ENCODE data around the gene RUFY4. TPM values are rescaled to one million over a fixed set of nuclear protein-coding genes. Genes with fewer than 3 reads are reported as not detected.

The RUFY4 gene
- total RNA-seq, 1 donor from 2014 or later = not detected

DNA sequence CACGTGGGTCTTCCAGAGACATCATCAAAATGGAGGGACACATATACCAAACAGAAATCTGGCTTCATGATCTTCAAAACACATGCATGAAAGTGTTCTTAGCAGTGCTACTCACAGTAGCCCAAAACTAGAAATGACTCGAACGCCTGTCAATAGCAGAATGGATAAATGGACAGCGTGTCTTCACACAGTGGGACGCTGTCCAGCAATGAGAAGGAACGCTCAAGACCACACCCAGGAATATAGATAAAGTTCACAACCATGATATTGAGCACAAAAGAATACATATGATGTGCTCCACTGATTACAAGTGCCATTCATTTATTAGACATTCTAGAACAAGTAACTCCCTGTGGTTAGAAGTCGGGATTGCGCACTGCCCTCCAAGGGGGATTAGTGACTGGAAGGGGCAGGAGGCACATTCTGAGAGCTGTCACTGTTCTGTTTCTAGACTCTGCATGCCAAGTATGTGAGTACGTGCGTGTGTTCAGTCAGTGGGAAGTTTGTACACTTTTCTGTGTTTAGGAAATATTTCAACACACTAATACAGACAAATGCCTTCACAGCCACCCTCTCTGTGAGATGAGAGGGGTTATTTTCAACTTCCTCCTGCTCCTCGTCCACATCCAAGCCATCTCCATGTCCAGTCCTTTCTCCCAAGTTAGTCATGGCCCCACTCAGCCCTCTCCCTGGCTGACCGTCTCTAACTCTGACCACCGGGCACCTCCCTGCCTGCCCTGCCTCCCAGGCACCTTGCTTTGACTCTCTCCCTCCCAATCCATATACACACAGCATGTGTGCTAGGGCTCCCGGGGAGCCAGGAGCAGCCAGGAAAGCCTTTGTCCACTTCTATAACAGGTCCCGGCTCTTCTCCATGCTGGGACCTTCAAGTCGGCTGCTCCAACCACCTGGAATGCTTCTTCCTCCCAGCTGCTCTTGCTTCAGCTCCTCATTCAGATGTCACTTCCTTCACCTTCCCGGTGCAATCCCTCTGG, 39.4 kb upstream of the RUFY4 start:
- Mint-ChIP-seq H3K27ac (no peak overlapping the region), H3K9me3 (no peaks in the 10 kb centered on the region), H3K36me3 (no peaks in the 10 kb centered on the region), H3K27me3 (peaks cover 43% of the 10 kb centered on the region), H3K4me3 (no peak overlapping the region), H3K4me1 (ENCODE audit: unreplicated experiment) (peaks cover 9% of the 10 kb centered on the region)
- peak; percentile 62 for DNase-seq (ENCODE audit: extremely low spot score, unreplicated experiment)
- TF ChIP-seq, protein P1, sequence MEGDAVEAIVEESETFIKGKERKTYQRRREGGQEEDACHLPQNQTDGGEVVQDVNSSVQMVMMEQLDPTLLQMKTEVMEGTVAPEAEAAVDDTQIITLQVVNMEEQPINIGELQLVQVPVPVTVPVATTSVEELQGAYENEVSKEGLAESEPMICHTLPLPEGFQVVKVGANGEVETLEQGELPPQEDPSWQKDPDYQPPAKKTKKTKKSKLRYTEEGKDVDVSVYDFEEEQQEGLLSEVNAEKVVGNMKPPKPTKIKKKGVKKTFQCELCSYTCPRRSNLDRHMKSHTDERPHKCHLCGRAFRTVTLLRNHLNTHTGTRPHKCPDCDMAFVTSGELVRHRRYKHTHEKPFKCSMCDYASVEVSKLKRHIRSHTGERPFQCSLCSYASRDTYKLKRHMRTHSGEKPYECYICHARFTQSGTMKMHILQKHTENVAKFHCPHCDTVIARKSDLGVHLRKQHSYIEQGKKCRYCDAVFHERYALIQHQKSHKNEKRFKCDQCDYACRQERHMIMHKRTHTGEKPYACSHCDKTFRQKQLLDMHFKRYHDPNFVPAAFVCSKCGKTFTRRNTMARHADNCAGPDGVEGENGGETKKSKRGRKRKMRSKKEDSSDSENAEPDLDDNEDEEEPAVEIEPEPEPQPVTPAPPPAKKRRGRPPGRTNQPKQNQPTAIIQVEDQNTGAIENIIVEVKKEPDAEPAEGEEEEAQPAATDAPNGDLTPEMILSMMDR (conservative IDR thresholded peaks at IDR 0.05) = no peak

DNA sequence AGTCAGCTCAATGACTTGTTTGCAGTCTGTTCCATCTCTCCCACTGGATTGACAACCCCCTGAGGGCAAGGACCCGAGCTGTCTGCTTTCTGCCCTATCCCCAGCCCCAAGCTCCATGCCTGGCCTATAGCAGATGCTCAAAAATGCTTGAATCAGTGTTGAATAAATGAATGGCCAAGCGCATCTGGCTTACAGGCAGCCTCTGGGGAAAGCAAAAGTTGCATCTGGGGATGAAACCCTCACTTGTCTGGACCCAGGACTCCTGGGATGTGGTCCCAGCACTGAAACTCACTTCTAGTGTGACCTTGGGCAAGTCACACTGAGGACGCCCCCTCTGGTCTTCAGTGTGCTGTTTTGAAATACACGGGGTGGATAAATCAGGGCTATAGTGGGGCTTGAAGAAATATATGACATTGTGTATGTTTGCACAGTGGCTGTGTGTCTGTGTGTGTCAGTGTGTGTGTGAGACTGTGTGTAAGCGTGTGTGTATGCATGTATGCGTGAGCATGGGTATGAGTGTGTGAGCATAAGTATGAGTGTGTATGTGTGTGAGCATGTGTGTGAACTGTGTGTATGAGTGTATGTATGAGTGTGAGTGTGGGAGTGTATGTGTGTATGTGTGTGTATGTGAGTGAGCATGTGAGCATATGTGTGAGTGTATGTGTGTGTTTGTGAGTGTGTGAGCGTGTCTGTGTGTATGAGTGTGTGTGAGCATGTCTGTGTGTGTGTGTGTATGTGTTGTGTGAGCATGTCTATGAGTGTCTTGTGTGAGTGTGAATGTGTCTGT, 38.5 kb upstream of the RUFY4 start:
- Mint-ChIP-seq H3K4me3 (no peak overlapping the region), H3K27ac (no peak overlapping the region), H3K4me1 (ENCODE audit: unreplicated experiment) (peaks cover 8% of the 10 kb centered on the region), H3K27me3 (peaks cover 46% of the 10 kb centered on the region), H3K9me3 (no peaks in the 10 kb centered on the region), H3K36me3 (no peaks in the 10 kb centered on the region)
- TF ChIP-seq, protein P1 (conservative IDR thresholded peaks at IDR 0.05) = no peak
- no peak for DNase-seq (ENCODE audit: extremely low spot score, unreplicated experiment)

DNA sequence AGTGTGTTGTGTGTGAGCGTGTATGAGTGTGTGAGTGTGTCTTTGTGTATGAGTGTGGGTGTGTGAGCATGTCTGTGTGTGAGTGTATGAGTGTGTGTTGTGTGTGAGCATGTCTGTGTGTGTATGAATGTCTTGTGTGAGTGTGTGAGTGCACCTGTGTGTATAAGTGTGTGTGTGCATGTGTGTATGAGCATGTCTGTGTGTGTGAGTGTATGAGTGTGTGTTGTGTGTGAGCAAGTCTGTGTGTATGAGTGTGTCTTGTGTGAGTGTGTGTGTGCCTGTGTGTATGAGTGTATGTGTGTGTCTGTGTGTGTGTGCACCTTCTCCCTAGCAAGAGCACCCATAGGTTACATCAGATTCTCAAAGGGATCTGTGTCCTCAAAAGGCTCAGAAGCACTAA, 37.8 kb upstream of the RUFY4 start:
- Mint-ChIP-seq H3K36me3 (no peaks in the 10 kb centered on the region), H3K27ac (no peak overlapping the region), H3K27me3 (peaks cover 42% of the 10 kb centered on the region), H3K4me1 (ENCODE audit: unreplicated experiment) (peaks cover 3% of the 10 kb centered on the region), H3K9me3 (no peaks in the 10 kb centered on the region), H3K4me3 (no peak overlapping the region)
- DNase-seq (ENCODE audit: extremely low spot score, unreplicated experiment) = no peak
- TF ChIP-seq, protein P1 (conservative IDR thresholded peaks at IDR 0.05) = no peak

DNA sequence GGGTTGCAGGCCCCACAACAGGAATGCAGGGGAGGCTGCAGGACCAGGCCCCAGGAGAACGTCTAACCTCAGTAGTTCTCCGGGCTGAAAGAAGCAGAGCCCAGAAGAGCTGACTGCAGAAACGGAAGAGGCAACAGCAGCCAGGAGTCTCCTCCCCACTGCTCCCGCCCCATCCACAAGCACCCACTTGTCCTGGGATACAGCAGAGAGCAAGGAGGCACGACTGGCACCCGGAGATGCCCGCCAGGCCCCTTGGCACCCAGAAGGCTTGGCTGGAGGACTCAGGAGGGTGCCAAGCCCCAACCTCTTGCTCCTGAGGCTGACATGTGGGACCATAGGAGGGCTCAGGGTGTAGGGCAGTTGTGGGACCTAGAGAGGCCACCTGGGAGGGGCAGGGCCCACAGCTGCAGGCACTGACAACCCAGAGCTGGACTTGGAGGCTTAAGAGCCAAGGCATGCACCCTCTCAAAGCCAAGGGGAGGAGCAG, 37.2 kb upstream of the RUFY4 start:
- no peak for DNase-seq (ENCODE audit: extremely low spot score, unreplicated experiment)

More for the DNA sequence above, 37.2 kb upstream of the RUFY4 start:
- Mint-ChIP-seq H3K4me1 (ENCODE audit: unreplicated experiment) (peaks cover 3% of the 10 kb centered on the region), H3K9me3 (no peaks in the 10 kb centered on the region), H3K27me3 (peaks cover 48% of the 10 kb centered on the region), H3K36me3 (no peaks in the 10 kb centered on the region), H3K27ac (no peak overlapping the region), H3K4me3 (no peak overlapping the region)
- TF ChIP-seq, protein P1 (conservative IDR thresholded peaks at IDR 0.05) = no peak
